HK-2 (cell line): ENCODE measurements around the gene MBLAC2.

Source experiments
- DNase-seq: peaks from one replicate; pipeline ENCODE4 v3.0.0-alpha.2; 2018; ENCODE audit not compliant: unreplicated experiment

The MBLAC2 gene

DNA sequence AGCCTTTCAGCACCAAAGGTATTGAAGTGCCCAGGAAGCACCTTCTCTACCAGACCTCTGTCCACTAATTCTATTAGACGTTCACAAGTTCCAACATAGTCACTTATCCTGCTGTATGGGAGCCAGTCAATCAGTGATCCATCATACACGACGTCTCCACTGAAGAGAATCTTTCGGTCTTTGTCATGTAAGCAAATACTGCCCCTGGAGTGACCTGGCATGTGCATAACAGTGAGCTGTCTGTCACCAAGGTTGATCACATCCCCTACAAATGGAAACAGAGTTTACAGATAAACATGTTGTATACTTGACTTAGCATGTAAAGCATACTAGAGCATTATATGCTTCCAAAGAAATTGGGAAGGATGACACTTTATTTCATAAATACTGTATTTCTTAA, 13.3 kb downstream of the MBLAC2 start:
- DNase-seq: no peak

DNA sequence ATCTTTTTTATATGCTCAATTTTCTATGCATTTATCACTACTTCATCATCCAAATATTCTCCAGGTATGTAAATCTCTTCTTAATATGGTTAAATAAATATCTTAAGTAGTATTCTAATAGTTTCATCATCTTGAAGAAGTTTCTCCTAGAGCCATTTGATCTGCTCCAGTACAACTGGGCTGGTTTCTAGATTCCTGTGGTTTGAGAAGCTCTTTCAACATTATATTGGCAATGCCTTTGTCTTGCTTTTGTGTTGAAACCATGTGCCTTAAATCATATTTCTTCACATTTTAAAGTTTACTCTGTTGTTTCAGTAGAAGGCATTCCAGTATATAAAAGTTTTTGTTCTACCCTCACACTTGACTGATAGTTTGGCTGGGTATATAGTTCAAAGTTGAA, 27.6 kb downstream of the MBLAC2 start:
- no peak for DNase-seq

DNA sequence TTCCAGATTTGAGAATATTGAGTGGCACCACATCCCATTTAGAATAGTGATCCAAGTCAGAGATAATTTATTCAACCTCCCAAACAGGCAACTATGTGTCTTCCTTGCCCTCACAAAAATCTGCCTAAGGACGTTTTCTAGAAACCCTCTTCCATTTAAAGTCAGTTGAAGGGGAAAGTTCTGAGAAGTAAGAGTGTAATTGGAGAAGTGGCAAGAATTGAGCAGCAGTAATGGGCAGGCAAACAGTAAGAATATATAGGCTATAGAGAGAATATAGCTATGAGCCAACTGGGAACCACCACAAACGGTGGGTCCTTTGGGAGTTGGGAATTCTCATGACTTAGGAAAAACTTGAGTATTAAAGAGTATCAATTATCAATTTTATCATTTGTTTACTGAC, 33.9 kb downstream of the MBLAC2 start:
- no peak for DNase-seq

GRCh38 chr5:90438100-90438499, 36.5 kb downstream of the MBLAC2 start:
- no peak for DNase-seq

GRCh38 chr5:90437663-90438062, 36.9 kb downstream of the MBLAC2 start:
- DNase-seq: no peak

GRCh38 chr5:90434116-90434714, 40.4 kb downstream of the MBLAC2 start:
- DNase-seq: peak; percentile 26

- DNase-seq: no peak
These were observed 50.3 kb downstream of the MBLAC2 start for GRCh38 chr5:90424245-90424644.

DNA sequence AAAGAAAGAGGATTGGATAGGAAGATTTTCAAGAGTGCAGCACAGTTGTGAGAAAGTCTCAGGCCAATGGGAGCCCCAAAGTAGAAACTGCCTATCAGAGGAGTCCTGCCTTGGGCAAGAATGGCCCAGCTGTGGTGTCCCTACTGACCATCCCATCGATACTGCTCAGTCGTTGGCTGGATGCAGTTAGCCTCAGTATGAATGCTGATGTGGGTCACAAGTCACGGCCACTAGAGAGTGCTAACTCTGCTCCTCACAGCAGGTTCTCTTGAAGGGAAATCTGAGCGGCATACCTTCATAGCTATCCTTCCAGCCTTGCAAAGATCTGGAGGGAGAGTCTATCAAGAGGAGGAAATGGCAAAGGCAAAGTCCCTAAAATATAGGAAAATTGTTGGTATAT, 53.4 kb downstream of the MBLAC2 start:
- no peak for DNase-seq

DNA sequence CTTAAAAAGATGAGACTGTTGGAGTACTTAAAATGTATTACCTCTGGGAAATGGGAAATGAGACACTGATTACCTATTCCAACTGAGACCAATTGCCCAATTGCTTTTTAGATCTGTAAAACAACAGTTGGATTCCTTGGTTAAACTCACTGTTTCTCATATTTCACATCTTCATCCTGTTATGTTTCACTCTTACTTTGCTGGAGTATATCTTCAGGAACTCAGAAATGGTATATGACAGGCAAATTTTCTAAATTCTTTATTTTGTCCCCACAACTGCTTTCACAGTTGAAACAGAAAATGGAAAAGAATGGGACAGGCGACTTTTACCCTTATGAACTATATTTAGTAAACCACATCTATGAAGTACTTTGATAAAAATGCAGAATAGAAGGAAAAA, 56.4 kb downstream of the MBLAC2 start:
- DNase-seq: no peak

GRCh38 chr5:90410178-90410762, 64.3 kb downstream of the MBLAC2 start:
- DNase-seq: no peak

DNA sequence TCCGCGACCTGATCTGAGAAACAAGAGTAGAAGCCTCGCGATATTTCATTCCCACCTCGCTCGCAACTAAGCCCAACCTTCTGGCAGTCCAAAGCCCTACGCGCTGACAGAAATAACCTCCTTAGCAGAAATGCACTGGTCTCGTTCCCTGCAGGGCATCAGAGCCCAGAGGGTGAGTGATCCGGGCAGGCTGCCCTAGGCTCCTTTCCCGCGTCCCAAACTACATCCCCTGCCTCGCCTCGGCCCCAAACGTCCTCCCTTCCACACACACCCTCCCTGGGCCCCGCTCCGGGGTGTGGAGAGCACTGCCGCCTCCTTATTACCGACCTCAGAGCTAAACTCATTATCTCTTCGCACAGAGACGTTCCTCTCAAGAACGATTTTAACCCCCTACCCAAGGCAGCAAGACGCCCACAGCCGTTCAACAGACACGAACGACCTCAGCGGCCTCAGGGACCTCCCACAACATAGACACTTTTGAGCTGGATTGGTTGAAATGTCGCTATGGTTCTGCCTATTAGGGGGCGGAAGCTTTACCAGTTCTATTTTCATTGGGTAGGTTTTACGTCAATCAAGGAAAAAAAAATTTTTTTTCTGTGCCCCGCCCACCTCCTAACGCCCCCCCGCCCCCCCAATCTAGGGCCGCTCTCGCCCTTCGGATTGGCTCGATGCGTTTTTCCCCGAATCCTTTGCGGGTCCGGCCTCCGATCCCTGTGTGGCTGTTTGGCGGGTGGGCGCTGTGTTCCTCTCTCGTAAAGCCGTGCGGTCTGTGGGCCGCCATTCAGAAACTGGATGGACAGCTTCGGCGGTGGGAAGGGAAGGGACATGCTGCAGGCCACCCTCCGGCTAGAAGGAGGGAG, 65.0 kb downstream of the MBLAC2 start, which contains the start of gene CETN3:
CETN3 (minus strand) TSS at position 439 of the 860 bp plus-strand sequence; CDS start at position 344, 95 bp downstream.
- DNase-seq: peak; percentile 89

DNA sequence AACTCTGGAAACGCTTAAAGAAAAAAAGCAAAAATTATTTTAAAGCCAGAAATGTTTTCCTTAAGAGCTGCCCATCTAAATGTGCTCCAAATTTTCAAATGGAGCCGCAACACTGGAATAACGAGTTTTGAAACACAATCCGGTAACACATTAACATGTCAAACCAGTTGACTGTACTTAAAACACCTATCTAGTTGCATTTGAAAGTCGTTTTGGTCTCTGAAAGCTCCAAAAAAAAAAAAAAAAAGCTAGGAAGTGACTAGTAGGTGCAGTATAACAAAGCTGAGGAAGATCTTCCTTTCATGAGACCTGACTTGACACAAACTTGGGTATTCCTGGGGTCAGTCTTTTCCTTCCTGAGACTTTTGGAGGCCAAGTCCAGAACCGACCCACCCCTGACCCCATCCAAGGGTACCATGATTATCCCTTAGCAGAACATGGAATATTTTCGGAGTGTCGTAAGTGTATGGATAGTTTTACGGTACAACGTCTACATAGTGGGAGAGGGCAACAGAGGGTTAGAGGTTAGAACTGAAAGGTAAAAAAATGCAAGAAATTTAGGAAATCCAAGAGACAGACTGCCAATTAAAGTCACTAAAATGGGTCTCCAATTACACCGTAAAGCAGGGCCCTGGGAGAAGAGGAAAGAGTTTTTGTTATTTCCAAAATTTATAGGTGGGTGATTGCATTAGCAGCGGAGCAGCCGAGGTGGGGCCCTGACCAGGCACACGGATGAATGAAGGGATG, 65.8 kb downstream of the MBLAC2 start:
- peak; percentile 13 for DNase-seq
